SK-N-SH treated with all-trans-retinoic acid at 6 μM for 48 hours (cell line): ENCODE results near the gene RAB1A.

Experiments
- ATAC-seq: fragments of 200-7000 bp; cut with Tn5 transposase; 3 replicates; pipeline ENCODE4 v1.9.1; 2020; ENCODE audit warnings: mild to moderate bottlenecking, moderate library complexity
- ARNTL ChIP-seq: fragments of 450-650 bp; formaldehyde crosslinking; IDR thresholded peaks from 2 replicates; pipeline ENCODE4 v1.5.0; 2020; ENCODE audit warnings: low read depth, mild to moderate bottlenecking, moderate library complexity, borderline replicate concordance
- BACH2 ChIP-seq: fragments of 250-450 bp; sonication (Bioruptor Pico); IDR thresholded peaks from 2 replicates; pipeline ENCODE4 v1.9.0; 2021; ENCODE audit warnings: mild to moderate bottlenecking, borderline replicate concordance
- CSDC2 ChIP-seq: fragments of 250-450 bp; sonication (Bioruptor Pico); IDR thresholded peaks from 2 replicates; pipeline ENCODE4 v1.5.0; 2020; ENCODE audit warnings: mild to moderate bottlenecking, moderate library complexity
- ISL1 ChIP-seq: fragments of 250-450 bp; sonication (Bioruptor Pico); IDR thresholded peaks from 2 replicates; pipeline ENCODE4 v2.1.2; 2022; ENCODE audit warnings: mild to moderate bottlenecking, moderate library complexity
- OSR1 ChIP-seq: fragments of 250-450 bp; sonication (Bioruptor Pico); IDR thresholded peaks from 2 replicates; pipeline ENCODE4 v1.8.0; 2022; ENCODE audit warnings: moderate library complexity, mild to moderate bottlenecking, inconsistent platforms
- PPARA ChIP-seq: fragments of 250-450 bp; sonication (Bioruptor Pico); IDR thresholded peaks from 2 replicates; pipeline ENCODE4 v1.5.0; 2020; ENCODE audit warnings: mild to moderate bottlenecking, borderline replicate concordance
- SNAI2 ChIP-seq: fragments of 250-450 bp; sonication (Bioruptor Pico); IDR thresholded peaks from 2 replicates; pipeline ENCODE4 v1.5.0; 2020; ENCODE audit warnings: mild to moderate bottlenecking, moderate library complexity
- TCF4 ChIP-seq: fragments of 250-450 bp; sonication (Bioruptor Pico); IDR thresholded peaks from 2 replicates; pipeline ENCODE4 v1.8.0; 2021; ENCODE audit warnings: mild to moderate bottlenecking, moderate library complexity, borderline replicate concordance
- TOX ChIP-seq: fragments of 250-450 bp; sonication (Bioruptor Pico); IDR thresholded peaks from 2 replicates; pipeline ENCODE4 v1.8.0; 2021; ENCODE audit warnings: mild to moderate bottlenecking, moderate library complexity, borderline replicate concordance
- ZC3H10 ChIP-seq: fragments of 250-450 bp; sonication (Bioruptor Pico); IDR thresholded peaks from 2 replicates; pipeline ENCODE4 v1.5.1; 2021; ENCODE audit warnings: mild to moderate bottlenecking, moderate library complexity
- ZFP30 ChIP-seq: fragments of 450-650 bp; formaldehyde crosslinking; IDR thresholded peaks from 2 replicates; pipeline ENCODE4 v1.5.0; 2022; ENCODE audit warnings: mild to moderate bottlenecking, moderate library complexity
- ZNF565 ChIP-seq: fragments of 450-650 bp; formaldehyde crosslinking; conservative IDR thresholded peaks from 2 replicates; pipeline ENCODE4 v1.5.0; 2020; ENCODE audit warnings: low read depth, mild to moderate bottlenecking, moderate library complexity
- ZNF70 ChIP-seq: fragments of 450-650 bp; formaldehyde crosslinking; IDR thresholded peaks from 2 replicates; pipeline ENCODE4 v1.5.0; 2020; ENCODE audit warnings: mild to moderate bottlenecking, moderate library complexity
- ZNF8 ChIP-seq: fragments of 450-650 bp; formaldehyde crosslinking; IDR thresholded peaks from 2 replicates; pipeline ENCODE4 v1.5.0; 2020; ENCODE audit warnings: mild to moderate bottlenecking, moderate library complexity
- TF ChIP-seq, protein P1 (sequence below): fragments of 250-450 bp; sonication (Bioruptor Pico); IDR thresholded peaks from 2 replicates; pipeline ENCODE4 v1.8.0; 2021; ENCODE audit warnings: low read depth, mild to moderate bottlenecking, moderate library complexity, borderline replicate concordance
- TF ChIP-seq, protein P2 (sequence below): fragments of 250-450 bp; sonication (Bioruptor Pico); IDR thresholded peaks from 2 replicates; pipeline ENCODE4 v1.5.0; 2020; ENCODE audit warnings: mild to moderate bottlenecking, moderate library complexity
- TF ChIP-seq, protein P3 (sequence below): fragments of 250-450 bp; sonication (Bioruptor Pico); IDR thresholded peaks from 2 replicates; pipeline ENCODE4 v1.5.1; 2020; ENCODE audit warnings: low read depth, mild to moderate bottlenecking, moderate library complexity
- TF ChIP-seq, protein P4 (sequence below): fragments of 250-450 bp; sonication (Bioruptor Pico); IDR thresholded peaks from 2 replicates; pipeline ENCODE4 v1.5.1; 2021; ENCODE audit warnings: mild to moderate bottlenecking, moderate library complexity

RAB1A gene

DNA sequence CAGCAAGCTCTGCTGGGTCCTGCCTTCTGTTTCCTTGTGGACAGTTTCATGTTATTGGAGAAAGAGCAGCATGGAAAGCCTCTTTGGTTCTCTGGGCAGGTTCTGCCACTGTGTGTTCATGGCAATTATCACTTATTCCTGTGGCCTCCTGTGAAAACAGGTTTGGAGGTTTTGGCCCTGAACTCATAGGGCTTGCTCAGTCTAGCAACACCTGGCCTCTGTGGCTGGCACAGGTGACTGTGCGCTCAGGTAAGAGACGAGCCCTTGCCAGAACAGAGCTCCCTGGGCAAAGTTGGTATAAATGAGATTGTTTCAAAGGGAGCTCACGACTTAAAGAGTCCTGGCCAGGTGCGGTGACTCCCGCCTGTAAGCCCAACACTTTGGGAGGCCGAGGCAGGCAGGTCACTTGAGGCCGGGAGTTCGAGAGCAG is 68.0 kb downstream of the RAB1A start:
- no peak for TF ChIP-seq ZNF565 (CRISPR knock-in tag)
- TF ChIP-seq ZC3H10 (CRISPR knock-in tag): no peak
- TF ChIP-seq, protein P1, sequence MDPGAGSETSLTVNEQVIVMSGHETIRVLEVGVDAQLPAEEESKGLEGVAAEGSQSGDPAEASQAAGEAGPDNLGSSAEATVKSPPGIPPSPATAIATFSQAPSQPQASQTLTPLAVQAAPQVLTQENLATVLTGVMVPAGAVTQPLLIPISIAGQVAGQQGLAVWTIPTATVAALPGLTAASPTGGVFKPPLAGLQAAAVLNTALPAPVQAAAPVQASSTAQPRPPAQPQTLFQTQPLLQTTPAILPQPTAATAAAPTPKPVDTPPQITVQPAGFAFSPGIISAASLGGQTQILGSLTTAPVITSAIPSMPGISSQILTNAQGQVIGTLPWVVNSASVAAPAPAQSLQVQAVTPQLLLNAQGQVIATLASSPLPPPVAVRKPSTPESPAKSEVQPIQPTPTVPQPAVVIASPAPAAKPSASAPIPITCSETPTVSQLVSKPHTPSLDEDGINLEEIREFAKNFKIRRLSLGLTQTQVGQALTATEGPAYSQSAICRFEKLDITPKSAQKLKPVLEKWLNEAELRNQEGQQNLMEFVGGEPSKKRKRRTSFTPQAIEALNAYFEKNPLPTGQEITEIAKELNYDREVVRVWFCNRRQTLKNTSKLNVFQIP (CRISPR knock-in tag): no peak
- no peak for ATAC-seq

DNA sequence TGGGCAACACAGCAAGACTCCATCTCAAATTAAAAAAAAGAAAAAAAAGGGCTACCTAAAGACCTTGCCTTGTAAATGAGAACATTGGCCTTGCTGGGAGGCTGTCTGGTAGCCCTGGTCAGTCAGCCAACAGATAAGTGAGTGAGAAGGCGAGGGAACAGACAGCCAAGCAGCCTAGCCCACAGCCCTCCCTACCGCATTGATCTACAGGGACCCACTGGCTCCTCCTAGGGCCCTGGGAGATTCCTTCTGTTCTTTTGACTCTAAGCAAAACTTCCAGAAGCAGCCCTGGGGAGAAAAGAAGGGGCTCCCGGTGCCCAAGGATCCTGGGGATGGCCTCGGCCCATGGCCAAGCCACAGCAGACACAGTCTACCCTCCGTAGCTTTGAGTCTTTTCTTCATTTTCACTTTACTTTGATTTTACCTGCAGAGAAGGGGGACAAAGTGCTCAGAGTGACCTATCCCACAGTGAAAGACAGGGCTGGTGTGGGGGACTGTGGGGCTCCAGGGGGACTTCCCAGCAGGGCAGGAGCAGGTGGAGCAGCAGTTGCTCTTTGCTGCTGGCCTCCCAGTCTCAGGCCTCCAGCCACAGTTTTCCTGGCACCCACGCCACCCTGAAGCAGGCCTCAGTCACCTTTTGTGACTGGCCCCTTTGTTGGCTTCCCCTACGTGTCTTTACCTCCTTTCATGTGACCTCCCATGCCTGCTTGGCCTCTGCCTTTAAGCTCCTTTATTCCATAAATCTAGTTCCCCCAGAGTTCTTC is 68.6 kb downstream of the RAB1A start:
- no peak for ATAC-seq

DNA sequence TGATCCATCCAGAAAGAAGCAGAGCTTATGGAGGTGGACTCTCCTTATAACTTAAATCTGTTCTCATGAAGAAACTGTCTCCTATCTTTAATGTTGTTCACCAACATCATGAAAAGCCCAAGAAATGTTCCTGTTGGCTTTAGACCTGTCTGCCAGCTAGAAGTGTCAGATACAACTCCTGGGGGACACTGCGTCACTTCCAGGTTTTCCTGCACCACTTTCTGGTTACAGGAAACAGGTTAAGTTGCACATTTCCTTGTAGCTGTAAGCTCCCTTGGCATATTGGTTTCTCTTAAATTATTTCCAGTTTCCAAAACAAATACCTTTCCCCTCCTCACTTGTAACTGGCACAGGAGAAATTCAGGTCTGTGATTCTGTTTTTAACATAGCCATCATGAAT is 70.8 kb downstream of the RAB1A start:
- ATAC-seq: no peak
- TF ChIP-seq OSR1 (CRISPR knock-in tag) (no peak), BACH2 (CRISPR knock-in tag) (no peak), ZNF565 (CRISPR knock-in tag) (no peak), TOX (CRISPR knock-in tag) (no peak), ZFP30 (no peak), ISL1 (CRISPR knock-in tag) (no peak), ARNTL (CRISPR knock-in tag) (no peak), PPARA (CRISPR knock-in tag) (no peak), ZNF70 (no peak), ZNF8 (CRISPR knock-in tag) (no peak), TCF4 (CRISPR knock-in tag) (no peak)
- TF ChIP-seq, protein P2, sequence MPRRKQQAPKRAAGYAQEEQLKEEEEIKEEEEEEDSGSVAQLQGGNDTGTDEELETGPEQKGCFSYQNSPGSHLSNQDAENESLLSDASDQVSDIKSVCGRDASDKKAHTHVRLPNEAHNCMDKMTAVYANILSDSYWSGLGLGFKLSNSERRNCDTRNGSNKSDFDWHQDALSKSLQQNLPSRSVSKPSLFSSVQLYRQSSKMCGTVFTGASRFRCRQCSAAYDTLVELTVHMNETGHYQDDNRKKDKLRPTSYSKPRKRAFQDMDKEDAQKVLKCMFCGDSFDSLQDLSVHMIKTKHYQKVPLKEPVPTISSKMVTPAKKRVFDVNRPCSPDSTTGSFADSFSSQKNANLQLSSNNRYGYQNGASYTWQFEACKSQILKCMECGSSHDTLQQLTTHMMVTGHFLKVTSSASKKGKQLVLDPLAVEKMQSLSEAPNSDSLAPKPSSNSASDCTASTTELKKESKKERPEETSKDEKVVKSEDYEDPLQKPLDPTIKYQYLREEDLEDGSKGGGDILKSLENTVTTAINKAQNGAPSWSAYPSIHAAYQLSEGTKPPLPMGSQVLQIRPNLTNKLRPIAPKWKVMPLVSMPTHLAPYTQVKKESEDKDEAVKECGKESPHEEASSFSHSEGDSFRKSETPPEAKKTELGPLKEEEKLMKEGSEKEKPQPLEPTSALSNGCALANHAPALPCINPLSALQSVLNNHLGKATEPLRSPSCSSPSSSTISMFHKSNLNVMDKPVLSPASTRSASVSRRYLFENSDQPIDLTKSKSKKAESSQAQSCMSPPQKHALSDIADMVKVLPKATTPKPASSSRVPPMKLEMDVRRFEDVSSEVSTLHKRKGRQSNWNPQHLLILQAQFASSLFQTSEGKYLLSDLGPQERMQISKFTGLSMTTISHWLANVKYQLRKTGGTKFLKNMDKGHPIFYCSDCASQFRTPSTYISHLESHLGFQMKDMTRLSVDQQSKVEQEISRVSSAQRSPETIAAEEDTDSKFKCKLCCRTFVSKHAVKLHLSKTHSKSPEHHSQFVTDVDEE (CRISPR knock-in tag): no peak
- TF ChIP-seq, protein P3, sequence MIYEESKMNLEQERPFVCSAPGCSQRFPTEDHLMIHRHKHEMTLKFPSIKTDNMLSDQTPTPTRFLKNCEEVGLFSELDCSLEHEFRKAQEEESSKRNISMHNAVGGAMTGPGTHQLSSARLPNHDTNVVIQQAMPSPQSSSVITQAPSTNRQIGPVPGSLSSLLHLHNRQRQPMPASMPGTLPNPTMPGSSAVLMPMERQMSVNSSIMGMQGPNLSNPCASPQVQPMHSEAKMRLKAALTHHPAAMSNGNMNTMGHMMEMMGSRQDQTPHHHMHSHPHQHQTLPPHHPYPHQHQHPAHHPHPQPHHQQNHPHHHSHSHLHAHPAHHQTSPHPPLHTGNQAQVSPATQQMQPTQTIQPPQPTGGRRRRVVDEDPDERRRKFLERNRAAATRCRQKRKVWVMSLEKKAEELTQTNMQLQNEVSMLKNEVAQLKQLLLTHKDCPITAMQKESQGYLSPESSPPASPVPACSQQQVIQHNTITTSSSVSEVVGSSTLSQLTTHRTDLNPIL: no peak
- TF ChIP-seq, protein P4, sequence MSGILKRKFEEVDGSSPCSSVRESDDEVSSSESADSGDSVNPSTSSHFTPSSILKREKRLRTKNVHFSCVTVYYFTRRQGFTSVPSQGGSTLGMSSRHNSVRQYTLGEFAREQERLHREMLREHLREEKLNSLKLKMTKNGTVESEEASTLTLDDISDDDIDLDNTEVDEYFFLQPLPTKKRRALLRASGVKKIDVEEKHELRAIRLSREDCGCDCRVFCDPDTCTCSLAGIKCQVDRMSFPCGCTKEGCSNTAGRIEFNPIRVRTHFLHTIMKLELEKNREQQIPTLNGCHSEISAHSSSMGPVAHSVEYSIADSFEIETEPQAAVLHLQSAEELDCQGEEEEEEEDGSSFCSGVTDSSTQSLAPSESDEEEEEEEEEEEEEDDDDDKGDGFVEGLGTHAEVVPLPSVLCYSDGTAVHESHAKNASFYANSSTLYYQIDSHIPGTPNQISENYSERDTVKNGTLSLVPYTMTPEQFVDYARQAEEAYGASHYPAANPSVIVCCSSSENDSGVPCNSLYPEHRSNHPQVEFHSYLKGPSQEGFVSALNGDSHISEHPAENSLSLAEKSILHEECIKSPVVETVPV (CRISPR knock-in tag): no peak

More for the DNA sequence above, 68.6 kb downstream of the RAB1A start:
- TF ChIP-seq, protein P2 (CRISPR knock-in tag): no peak
- TF ChIP-seq BACH2 (CRISPR knock-in tag): no peak
- TF ChIP-seq CSDC2 (CRISPR knock-in tag): no peak
- TF ChIP-seq TCF4 (CRISPR knock-in tag): no peak
- no peak for TF ChIP-seq ZNF70
- TF ChIP-seq ISL1 (CRISPR knock-in tag): no peak
- TF ChIP-seq, protein P3: no peak
- no peak for TF ChIP-seq ARNTL (CRISPR knock-in tag)
- TF ChIP-seq ZNF565 (CRISPR knock-in tag): no peak
- TF ChIP-seq, protein P4 (CRISPR knock-in tag): no peak
- no peak for TF ChIP-seq SNAI2 (CRISPR knock-in tag)
- no peak for TF ChIP-seq TOX (CRISPR knock-in tag)
- TF ChIP-seq ZC3H10 (CRISPR knock-in tag): no peak
